DMS114 treated with DMSO at 0.1 percent for 48 hours (cell line): Measurements from ENCODE around the gene RAPH1.

ENCODE experiments used
- DNase-seq: peaks from one replicate; lab custom pipeline; 2025; ENCODE audit not compliant: unreplicated experiment; lab: John Stamatoyannopoulos, UW

RAPH1 gene

DNA sequence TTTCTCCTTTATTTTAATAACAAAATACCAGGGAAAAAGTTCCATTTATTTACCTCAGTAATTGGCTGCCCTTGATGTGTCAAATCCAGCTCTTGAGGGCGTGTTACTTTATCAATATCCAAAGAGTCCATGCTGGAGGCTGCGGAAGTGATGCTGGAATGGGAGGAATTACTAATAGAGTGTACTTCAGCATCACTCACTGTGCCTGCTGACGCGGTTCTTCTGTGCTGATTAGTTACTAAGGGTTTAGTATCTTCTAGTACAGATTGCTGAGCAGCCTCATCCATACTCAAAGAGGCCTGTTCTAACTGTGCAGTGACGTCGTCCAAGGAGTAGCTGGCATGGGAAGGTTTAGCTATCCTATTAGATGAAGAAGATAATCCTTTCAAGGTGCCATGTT, 45.6 kb downstream of the RAPH1 start:
- no peak for DNase-seq

DNA sequence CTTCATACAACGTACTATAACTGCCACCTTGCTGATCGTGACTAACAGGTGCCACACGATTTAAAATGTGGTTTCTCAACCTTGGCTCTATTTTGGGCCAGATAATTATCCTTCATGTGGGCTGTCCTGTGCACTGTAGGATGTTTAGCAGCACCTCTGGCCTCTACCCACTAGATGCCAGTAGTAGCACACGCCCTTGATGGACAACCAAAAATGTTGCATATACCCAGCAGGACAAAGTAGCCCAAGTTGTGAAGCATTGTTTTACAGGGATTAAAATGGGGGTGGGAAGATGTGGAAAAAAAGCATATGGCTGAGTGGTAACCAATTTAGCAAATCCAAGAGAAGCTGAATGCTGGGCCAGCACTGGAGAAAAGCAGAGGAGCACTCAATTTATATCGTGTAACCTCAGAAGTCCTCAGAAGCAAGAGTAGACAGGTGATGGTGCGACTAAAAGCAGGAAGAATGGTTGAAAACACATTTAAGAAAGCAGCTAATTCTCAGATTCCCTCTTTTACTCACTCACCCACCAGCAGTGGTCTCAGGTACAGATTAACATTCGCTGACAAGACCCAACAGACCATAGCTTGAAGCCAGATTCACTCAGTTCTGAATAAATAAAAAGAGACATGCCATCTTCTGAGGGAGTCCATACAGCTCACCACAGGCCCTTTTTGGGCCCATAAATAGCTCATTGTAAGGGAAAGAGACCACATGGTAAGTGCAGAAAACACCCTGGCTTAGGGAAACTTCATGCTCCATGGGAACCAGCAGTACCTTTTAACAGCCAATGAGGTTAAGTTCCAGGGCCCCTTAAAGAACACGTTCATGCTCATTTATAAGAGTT, 50.6 kb downstream of the RAPH1 start:
- DNase-seq: peak; percentile 8

DNA sequence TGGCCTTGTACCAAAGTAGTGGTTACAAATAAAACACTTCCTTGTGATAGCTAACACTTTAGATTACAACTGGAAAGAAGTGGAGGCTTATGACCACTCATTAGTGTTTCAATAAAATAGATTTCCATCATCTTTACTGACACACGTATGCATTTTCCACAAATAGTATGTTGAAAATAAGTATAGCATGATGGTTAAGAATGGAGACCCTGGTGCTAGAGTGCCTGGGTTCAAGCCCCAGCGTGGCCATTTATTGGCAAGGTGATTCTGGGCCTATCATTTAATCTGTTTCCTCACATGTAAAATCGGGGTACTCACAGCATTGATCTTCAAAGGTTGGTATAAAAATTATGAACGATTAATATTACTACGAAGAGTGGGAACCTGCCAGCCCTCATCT, 54.5 kb downstream of the RAPH1 start:
- no peak for DNase-seq

DNA sequence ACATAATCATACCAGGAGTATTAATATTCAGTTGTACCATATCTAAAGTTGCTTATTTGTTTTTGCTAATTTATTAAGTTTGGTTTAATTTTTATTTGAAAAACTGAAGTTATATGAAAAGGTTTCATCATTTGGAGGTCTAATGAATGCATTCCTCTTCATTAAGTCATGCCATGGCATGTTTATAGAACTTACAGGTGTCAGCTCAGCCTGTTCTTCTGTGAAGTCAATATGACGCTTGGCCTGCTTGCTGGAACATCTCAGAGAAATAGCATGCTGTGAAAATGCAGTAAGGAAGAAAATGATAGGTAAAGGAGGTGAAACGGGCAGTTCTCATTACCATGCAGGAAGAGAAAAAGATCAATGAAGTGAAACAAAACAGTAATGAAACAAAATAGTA, 58.2 kb downstream of the RAPH1 start:
- DNase-seq: no peak

DNA sequence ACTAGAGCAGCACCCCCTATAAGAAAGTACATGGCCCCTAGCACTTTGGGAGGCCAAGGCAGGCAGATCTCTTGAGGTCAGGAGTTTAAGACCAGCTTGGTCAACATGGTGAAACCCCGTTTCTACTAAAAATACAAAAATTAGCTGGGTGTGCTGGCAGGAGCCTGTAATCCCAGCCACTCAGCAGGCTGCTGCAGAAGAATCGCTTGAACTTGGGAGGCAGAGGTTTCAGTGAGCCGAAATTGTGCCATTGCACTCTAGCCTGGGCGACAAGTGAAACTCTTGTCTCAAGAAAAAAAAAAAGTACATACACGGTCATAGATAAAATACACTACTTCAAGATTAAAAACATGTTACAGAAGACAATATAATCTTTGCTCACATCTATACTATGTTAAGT, 63.8 kb downstream of the RAPH1 start:
- no peak for DNase-seq

DNA sequence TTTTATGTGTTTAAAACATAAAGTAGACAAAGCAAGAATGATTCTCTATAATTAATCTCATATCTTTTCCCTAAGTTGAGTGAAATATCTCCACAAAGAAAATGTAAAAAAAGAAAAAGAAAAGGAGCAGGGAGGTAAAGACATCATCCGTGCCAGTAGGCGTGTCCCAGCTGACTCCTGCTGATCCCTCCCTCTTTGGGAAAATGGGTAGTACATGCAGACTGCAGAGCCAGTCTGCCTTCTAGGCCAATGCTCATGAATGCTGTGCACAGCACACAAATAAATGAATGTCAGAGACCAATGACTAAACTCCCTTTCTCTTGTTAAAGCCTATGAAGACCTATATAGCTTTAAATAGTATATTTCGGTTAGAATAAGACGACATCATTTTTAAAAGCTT, 64.7 kb downstream of the RAPH1 start:
- no peak for DNase-seq

DNA sequence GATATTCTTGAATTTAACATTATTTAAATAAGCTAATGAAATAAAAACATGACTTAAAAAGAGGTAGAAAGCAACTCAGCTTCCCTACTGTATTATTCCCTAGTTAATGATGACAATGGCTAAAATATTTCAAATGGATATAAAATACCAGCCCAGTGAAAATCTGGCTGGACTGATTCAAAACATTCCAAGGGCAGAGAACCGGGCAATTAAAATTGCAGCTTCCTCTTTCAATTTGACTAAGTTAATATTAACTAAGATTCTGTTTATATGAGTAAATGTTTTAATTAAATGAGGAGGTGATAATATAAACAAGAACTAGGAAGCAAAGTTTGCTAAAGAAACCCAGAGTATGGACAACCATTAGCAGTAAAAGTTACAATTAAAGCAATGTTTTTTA, 65.6 kb downstream of the RAPH1 start:
- DNase-seq: no peak

DNA sequence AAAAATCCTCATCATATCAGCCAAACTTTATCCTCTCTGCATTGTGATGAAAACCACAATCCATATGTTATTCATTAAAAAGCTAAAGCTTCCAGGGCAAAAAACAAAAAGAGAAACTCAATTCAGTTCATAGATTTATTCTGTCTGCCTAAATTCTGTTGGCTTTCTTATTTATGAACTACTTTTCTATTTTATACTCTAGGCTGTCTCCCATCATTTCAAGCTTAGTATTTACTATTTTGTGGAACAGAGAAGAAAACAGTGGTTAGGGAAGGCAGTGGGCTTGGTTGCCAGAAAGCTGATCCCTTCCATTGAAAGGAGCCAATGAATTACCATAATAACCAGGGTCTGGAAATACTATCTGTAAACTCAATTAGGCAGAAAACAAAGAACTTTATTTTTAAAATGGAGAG, 71.8 kb downstream of the RAPH1 start:
- DNase-seq: no peak

DNA sequence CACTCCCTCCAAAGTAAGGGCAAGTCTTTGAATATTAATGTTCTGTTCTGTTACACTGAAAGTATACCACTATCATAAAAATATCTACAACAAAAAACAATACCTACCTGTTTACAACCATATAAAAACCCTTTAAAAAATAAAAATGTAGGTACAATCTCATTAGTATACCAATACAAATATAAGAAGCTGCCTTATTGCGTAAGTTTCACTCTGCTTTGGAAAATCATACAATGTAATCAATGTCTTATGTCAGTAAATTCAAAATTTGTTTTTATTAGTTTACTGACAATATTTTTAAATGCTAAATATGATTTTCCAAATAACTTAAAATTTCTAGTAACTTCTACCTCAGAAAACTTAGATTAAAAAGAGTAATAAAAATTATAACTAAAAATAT, 72.8 kb downstream of the RAPH1 start:
- DNase-seq: no peak

DNA sequence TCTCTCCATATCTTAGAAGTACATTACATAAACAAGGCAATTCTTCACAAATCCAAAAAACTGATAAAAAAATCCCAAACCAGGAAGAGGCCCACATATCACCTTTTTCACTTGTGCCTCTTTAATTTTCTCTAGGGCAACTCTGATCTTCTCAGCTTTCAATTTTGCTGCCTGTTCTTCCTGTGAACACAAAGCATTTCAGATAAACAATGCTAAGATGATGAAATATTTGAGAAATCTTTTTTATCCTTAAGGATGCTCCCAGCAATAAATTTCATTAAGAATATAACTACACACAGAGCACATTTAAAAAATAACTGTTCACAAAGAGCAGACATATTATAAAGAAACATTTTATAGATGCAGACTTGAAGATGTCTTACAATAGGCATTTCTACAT, 73.4 kb downstream of the RAPH1 start:
- no peak for DNase-seq

DNA sequence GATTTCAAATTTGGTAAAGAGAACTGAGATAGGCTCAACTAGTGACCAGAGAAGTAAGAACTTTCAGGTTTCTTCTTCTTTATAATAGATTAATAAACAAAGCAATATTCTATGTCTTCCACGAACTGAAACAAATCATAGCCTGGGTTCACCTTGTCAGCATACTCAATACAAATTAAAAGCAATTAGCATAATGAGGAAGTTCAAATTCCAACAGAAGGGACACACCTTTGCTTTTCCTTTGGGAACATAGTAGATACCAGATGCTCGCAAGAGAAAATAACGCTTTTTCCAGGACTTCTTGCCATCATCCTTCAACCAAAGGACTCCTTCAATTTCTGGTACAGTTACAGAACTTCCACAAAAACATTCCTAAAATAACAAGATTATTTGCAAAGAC, 79.9 kb downstream of the RAPH1 start:
- no peak for DNase-seq

DNA sequence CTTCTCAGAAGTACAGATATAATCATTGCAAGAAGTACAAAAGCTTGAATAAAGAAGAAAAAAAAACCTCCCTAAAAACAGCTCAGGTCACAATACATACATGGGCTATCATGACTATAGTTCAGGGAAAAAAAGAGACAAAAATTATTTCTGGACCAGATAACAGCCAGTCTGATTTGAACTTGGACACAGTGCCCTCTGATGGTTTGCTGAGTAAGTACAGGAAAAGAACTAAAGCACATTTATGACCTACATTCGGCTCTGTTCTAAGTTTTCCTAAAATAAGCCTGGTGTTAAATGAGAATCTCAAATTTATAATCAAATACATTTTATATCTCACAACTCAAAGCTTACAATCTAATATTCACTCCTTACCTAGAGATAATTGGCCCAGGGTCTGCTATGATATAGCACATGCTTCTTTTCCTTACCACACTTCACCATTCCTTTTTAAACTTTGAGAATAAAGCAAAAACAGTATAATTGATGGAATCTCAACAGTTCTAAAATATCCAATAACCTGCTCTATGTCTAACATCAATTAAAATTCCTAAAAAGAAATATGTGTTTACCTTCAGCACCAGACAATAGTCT, 81.1 kb downstream of the RAPH1 start:
- peak; percentile 65 for DNase-seq

DNA sequence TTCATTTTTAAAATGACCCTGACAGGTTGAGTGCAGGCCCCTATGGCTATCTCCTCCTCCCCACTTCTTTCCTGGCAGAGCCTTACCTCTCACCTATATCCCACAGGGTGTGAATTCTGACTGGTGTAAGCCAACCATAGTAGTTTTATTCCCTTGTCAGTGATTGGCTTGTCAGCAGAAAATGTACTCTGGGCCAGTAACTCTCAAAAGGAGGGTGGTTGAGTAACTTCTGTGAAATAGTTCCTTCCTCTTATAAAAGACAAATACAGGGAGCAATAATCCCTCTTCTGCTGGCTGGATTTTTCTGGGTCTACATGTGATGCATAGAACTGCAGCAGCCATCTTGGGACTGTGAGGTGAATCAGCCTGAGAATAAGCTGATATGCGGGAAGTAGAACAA, 83.4 kb downstream of the RAPH1 start:
- DNase-seq: no peak

DNA sequence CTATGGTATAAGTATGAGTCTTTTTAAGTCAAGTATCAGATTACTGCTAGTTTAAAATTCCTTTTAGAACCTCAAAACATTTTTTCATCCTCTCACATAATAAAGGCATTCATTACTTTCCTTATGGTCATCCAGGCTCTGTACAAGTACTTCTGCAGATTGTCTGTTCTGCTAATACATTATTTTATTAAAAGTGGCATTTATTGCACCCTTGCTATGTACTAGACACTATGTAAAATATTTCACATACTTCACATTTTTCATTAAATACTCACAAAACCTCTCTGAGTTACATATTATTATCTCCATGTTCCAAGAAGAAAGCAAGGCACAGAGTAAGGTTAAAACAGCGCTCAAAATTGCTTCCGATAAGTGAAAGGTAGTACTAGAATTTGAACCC, 84.1 kb downstream of the RAPH1 start:
- DNase-seq: no peak

DNA sequence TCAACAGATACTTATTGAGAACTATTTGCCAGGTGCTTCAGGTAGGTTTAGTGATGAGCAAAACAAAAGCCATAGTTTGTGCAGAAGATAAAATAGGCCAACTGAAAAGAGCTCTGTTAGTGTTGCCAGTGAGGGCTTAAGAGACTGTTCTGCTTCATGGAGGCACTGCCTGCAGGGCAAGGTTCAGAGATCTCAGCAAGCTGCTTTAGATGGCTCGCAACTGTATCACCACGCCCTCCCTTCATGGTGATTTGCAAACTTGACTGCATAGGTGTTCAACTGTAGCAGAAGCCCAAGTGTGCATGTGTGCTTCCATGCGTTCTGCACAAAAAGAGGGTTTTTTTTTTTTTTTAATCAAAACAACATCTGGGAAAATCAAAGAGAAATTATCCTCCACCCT, 84.5 kb downstream of the RAPH1 start:
- DNase-seq: no peak

DNA sequence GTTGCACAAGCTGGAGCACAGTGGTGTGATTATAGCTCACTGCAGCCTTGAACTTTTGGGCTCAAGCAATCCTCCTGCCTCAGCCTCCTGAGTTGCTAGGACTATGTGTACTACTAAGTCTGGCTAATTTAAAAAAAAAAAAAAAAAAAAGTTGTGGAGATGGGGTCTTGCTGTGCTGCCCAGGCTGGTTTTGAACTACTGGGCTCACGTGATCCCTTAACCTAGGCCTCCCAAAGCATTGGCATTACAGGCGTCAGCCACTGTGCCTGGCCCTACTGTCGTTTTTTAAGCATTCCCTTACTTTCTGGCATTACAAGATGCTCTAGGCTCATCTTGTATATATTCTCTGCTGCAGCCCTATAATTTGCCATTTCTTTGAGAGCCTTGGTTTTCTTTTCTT, 88.3 kb downstream of the RAPH1 start:
- DNase-seq: no peak

DNA sequence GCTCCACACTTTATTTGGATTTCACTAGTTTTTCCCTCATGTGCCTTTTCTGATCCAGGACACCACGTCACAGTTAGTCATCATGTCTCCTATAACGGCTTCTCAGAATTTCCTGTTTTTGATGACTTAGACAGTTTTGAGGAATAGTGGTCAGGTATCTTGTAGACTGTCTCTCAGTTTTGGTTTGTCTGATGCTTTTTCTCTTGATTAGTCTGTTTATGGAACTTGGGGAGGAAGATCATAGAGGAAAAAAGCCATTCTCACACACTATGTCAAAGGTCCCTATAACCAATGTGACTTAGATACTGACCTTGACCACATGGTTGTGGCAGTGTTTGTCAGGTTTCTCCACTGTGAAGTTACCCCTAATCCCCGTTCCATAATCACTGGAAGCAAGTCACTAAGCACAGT, 89.0 kb downstream of the RAPH1 start:
- no peak for DNase-seq

DNA sequence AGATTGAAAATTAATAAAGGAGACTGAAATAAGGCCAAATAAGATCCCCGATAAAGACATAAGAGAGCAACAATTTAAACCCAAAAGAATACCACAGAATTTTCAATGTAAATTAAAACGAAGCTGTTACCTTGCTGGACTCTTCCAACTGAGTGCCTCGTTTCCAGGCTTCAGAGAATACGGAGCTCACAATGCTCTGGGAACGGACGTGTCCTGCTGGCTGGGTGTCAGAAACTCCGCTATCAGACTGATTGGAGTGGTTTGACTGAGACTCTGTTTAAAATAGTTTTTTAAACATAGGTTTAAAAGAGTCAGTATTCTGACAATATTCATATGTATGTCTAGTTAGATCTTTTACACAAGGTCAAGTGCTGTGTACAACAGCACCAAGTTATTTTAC, 90.4 kb downstream of the RAPH1 start:
- no peak for DNase-seq

DNA sequence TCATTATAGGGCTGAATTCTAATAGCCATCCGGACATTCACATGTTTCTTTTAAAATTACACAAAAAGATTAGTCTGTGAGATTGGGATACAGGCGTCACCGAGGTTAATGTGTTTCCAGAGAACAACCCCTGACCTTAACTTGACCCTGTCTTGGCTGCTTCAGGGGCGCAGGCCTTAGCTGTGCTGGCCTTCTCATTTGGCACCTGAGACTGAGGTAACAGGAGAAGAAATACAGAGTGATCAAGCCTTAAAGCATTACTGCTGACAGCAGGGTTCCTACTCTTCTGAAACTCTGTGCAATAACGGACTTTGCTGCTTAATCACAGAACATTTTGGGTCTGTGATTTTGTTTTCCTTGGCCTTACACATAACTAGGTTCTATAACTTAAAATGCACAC, 92.6 kb downstream of the RAPH1 start:
- DNase-seq: no peak

DNA sequence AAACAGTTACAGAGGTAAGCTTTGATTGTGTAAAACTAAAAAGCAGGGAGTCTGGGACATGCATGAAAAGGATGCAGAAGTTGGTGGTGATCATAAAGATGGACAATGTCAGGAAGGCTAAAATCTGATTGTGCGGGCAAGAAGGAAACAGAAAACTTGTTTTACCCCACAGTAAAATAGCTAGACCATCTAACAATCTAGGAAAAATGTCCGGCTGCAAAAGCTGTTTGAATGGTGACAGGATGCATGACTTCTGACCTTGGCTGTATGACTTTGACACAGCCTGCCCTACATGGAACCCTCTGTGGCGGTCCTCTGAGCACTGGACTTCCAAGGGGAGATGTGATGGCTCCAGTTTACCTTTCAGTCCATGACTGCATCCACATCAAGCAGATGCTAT, 93.6 kb downstream of the RAPH1 start:
- DNase-seq: no peak

DNA sequence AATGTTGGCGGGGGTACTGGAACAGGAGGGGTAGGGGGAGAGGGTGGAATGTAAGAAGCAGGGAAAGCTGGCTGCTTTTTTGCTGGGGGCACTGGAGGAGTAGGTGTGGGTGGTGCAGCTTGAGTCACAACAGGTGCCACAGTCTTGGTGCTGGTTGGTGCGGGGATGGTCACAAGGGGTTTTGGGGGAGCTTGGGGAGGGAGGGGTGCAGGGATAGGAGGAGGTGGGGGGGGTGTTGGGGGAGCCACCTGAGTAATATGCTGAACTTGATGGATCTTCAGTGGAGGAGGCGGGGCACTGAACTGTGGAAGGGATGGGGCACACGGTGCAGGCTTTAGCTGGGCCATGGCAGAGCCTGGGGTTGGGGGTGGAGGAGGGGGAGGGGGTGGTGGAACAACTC, 94.4 kb downstream of the RAPH1 start:
- no peak for DNase-seq

DNA sequence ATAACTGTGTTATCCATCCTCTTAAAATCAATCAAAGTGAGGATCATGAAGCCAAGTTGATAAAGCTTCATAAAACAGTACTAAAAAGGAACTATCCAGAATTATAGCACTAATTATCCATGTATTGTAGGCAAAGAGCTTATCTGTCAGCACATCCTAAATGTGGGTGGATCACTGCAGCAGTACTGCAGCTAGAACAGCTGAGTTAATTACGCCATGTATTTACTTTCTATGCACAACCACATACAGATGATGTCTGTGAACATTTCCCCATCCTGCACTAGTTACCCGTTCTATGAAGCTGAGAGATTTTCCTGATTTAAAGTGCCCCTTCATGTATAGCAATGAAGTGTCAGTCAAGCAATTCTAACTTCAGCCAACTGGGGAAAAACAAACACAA, 96.6 kb downstream of the RAPH1 start:
- no peak for DNase-seq

DNA sequence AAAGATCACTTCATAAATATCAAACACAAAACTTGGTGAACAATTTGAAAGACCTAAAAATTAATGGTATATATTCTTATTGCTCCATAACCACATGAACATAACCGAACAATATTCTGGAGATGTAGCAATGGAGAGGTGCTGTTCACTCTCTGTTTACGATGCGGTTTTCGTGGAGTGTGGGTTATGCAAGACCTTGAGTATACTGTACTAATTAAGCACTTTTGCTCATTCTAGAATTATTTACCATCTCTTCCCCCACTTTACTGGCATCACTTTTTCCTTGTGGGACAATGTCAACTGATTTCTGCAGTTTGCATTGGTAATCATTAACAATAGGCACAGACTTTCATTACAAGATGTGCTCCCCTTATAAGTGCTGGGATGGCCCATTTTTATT, 97.6 kb downstream of the RAPH1 start:
- no peak for DNase-seq
